Parathyroid adenoma (tissue), 2 donors: ENCODE measurements around the gene PA2G4.
A peak's percentile ranks its signal among the peaks of the same experiment; 100 is the strongest.
"Not testable (repeated sequence)": the region's sequence is repeated elsewhere in the genome, so short reads cannot be mapped to it uniquely, and the experiment has no call there.

Experiments used
- H2AFZ ChIP-seq: fragments of 300-600 bp; sonication (generic); one replicate; pipeline ENCODE4 v1.7.0; 2017; ENCODE audit warnings: antibody characterized with exemption, mild to moderate bottlenecking
- H3K27ac ChIP-seq: fragments of 300-600 bp; sonication (generic); one replicate; pipeline ENCODE4 v1.7.0; 2017
- H3K27me3 ChIP-seq: fragments of 300-600 bp; sonication (generic); one replicate; pipeline ENCODE4 v1.7.0; 2017; ENCODE audit warnings: low read length; ENCODE audit not compliant: control insufficient read depth, insufficient read depth
- H3K36me3 ChIP-seq: fragments of 300-600 bp; sonication (generic); one replicate; pipeline ENCODE4 v1.7.0; 2017; ENCODE audit warnings: low read length; ENCODE audit not compliant: control insufficient read depth, insufficient read depth
- H3K4me1 ChIP-seq: fragments of 300-600 bp; sonication (generic); one replicate; pipeline ENCODE4 v1.7.0; 2017; ENCODE audit warnings: control low read depth
- H3K4me2 ChIP-seq: fragments of 300-600 bp; sonication (generic); one replicate; pipeline ENCODE4 v1.7.0; 2017; ENCODE audit warnings: low read length
- H3K4me3 ChIP-seq: fragments of 300-600 bp; sonication (generic); one replicate; pipeline ENCODE4 v1.7.0; 2017; ENCODE audit warnings: low read depth, low read length
- H3K79me2 ChIP-seq: fragments of 300-600 bp; sonication (generic); one replicate; pipeline ENCODE4 v1.7.0; 2017; ENCODE audit warnings: control low read depth
- H3K9ac ChIP-seq: fragments of 300-600 bp; sonication (generic); one replicate; pipeline ENCODE4 v1.7.0; 2017; ENCODE audit warnings: mild to moderate bottlenecking
- H3K9me3 ChIP-seq: fragments of 300-600 bp; sonication (generic); one replicate; pipeline ENCODE4 v1.7.0; 2017; ENCODE audit warnings: low read length; ENCODE audit not compliant: control insufficient read depth
- TF ChIP-seq, protein P1 (sequence below): fragments of 300-600 bp; sonication (generic); IDR thresholded peaks from one replicate; pipeline ENCODE4 v1.7.0; 2017; ENCODE audit warnings: antibody characterized with exemption, mild to moderate bottlenecking
- donor health status: primary hyperparathyroidism.

PA2G4 gene

GRCh38 chr12:56104109-56104814 is at the start of gene PA2G4:
PA2G4 (plus strand) TSS chr12:56104559; CDS start chr12:56104738, 179 bp downstream.
- peaks cover 13% of the 10 kb centered on the region for H3K4me1 ChIP-seq
- peak within 1 kb of the TSS; percentile 81 for H2AFZ ChIP-seq
- H3K36me3 ChIP-seq = no peaks in the 10 kb centered on the region
- peak within 1 kb of the TSS; percentile 80 for H3K4me3 ChIP-seq
- H3K9me3 ChIP-seq = no peaks in the 10 kb centered on the region
- TF ChIP-seq, protein P1, sequence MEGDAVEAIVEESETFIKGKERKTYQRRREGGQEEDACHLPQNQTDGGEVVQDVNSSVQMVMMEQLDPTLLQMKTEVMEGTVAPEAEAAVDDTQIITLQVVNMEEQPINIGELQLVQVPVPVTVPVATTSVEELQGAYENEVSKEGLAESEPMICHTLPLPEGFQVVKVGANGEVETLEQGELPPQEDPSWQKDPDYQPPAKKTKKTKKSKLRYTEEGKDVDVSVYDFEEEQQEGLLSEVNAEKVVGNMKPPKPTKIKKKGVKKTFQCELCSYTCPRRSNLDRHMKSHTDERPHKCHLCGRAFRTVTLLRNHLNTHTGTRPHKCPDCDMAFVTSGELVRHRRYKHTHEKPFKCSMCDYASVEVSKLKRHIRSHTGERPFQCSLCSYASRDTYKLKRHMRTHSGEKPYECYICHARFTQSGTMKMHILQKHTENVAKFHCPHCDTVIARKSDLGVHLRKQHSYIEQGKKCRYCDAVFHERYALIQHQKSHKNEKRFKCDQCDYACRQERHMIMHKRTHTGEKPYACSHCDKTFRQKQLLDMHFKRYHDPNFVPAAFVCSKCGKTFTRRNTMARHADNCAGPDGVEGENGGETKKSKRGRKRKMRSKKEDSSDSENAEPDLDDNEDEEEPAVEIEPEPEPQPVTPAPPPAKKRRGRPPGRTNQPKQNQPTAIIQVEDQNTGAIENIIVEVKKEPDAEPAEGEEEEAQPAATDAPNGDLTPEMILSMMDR = no peak
- peak within 1 kb of the TSS; percentile 84 for H3K27ac ChIP-seq
- H3K4me2 ChIP-seq = peak within 1 kb of the TSS; percentile 81
- H3K9ac ChIP-seq = peak within 1 kb of the TSS; percentile 82
- peaks cover 17% of the 10 kb centered on the region for H3K79me2 ChIP-seq
- no peaks in the 10 kb centered on the region for H3K27me3 ChIP-seq

GRCh38 chr12:56059964-56060363 is 44.4 kb upstream of the PA2G4 start:
- not testable (repeated sequence) for H3K9me3 ChIP-seq, H3K4me3 ChIP-seq, H3K4me2 ChIP-seq, H2AFZ ChIP-seq, H3K27ac ChIP-seq, H3K4me1 ChIP-seq, H3K27me3 ChIP-seq, H3K9ac ChIP-seq, H3K79me2 ChIP-seq, H3K36me3 ChIP-seq

DNA sequence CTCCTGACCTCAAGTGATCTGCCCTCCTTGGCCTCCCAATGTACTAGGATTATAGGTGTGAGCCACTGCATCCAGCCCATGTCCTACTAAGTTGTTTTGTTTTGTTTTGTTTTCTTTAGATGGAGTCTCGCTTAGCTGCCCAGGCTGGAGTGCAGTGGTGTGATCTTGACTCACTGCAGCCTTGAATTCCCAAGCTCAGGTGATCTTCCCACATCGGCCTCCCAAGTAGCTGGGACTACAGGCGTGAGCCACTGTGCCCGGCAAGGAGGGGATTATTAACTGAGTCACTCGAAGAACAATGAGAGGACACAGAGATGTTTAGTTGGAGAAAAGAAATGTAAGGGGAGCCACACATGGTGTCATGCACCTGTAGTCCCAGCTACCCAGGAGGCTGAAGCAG is 42.4 kb upstream of the PA2G4 start:
- no peak overlapping the region for H2AFZ ChIP-seq
- H3K4me2 ChIP-seq = no peak overlapping the region
- no peak overlapping the region for H3K9ac ChIP-seq
- no peak overlapping the region for H3K27ac ChIP-seq
- H3K4me3 ChIP-seq = no peak overlapping the region
- H3K36me3 ChIP-seq = no peaks in the 10 kb centered on the region
- no peaks in the 10 kb centered on the region for H3K4me1 ChIP-seq
- no peaks in the 10 kb centered on the region for H3K27me3 ChIP-seq
- no peaks in the 10 kb centered on the region for H3K79me2 ChIP-seq
- no peaks in the 10 kb centered on the region for H3K9me3 ChIP-seq
- TF ChIP-seq, protein P1 = no peak

DNA sequence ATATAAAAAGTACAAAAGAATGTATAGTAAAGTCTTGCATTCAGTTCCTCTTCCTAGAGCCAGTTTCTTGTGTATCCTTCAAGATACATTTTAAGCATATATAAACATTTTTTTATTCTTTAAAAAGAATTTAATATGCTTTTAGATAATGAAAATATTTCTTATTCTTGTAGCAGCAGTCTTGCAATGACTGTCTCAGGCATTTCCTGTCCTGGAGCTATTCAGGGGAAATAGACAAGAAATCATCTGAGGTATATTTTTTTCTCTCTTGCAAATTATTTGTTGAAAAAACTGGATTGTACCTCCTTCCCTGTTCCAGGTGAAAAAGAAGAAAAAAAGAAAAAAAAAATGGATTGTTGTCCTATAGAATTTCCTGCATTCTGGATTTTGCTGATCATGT is 41.4 kb upstream of the PA2G4 start:
- H3K4me3 ChIP-seq = no peak overlapping the region
- no peaks in the 10 kb centered on the region for H3K4me1 ChIP-seq
- H3K27ac ChIP-seq = no peak overlapping the region
- H3K79me2 ChIP-seq = no peaks in the 10 kb centered on the region
- H3K36me3 ChIP-seq = no peaks in the 10 kb centered on the region
- TF ChIP-seq, protein P1 = no peak
- no peaks in the 10 kb centered on the region for H3K9me3 ChIP-seq
- no peak overlapping the region for H2AFZ ChIP-seq
- H3K4me2 ChIP-seq = no peak overlapping the region
- H3K9ac ChIP-seq = no peak overlapping the region
- H3K27me3 ChIP-seq = no peaks in the 10 kb centered on the region

- Histone ChIP-seq H2AFZ (no peak overlapping the region), H3K4me1 (no peaks in the 10 kb centered on the region), H3K36me3 (no peaks in the 10 kb centered on the region), H3K27me3 (no peaks in the 10 kb centered on the region), H3K27ac (no peak overlapping the region), H3K9ac (no peak overlapping the region), H3K4me3 (no peak overlapping the region), H3K79me2 (no peaks in the 10 kb centered on the region), H3K9me3 (no peaks in the 10 kb centered on the region), H3K4me2 (no peak overlapping the region)
- TF ChIP-seq, protein P1 = no peak
Observed at GRCh38 chr12:56071648-56072047, 32.7 kb upstream of the PA2G4 start.
